AG10803 (cell line): ENCODE measurements around the gene AIRE.

Source experiments
- DNase-seq: peaks from one replicate; pipeline ENCODE4 v3.0.0; 2010; ENCODE audit warnings: low read depth
- H3K4me3 ChIP-seq: 2 replicates; pipeline ENCODE4 v1.5.1; 2011; ENCODE audit warnings: mild to moderate bottlenecking, low read length, control low read depth
- CTCF ChIP-seq: conservative IDR thresholded peaks from 2 replicates; pipeline ENCODE4 v1.5.1; 2011; ENCODE audit warnings: mild to moderate bottlenecking, low read length, control low read depth, inconsistent platforms

AIRE gene

GRCh38 chr21:44331650-44332307, 46.1 kb downstream of the AIRE start:
- peak; percentile 47 for DNase-seq
- no peak overlapping the region for H3K4me3 ChIP-seq
- no peak for TF ChIP-seq CTCF

GRCh38 chr21:44332383-44332782, 46.7 kb downstream of the AIRE start:
- H3K4me3 ChIP-seq, result no peak overlapping the region
- TF ChIP-seq CTCF, result no peak
- no peak for DNase-seq

GRCh38 chr21:44332965-44333364, 47.3 kb downstream of the AIRE start:
- no peak overlapping the region for H3K4me3 ChIP-seq
- TF ChIP-seq CTCF, result no peak
- DNase-seq, result no peak

- H3K4me3 ChIP-seq, result no peak overlapping the region
- no peak for TF ChIP-seq CTCF
- DNase-seq, result no peak
Measured at GRCh38 chr21:44333509-44334328, 48.0 kb downstream of the AIRE start.

GRCh38 chr21:44334329-44335030, 48.8 kb downstream of the AIRE start:
- DNase-seq, result no peak
- no peak overlapping the region for H3K4me3 ChIP-seq
- TF ChIP-seq CTCF, result no peak

GRCh38 chr21:44335266-44336059, 49.8 kb downstream of the AIRE start:
- no peak for TF ChIP-seq CTCF
- no peak overlapping the region for H3K4me3 ChIP-seq
- no peak for DNase-seq
